Cardiac muscle cell (in vitro differentiated cells and primary cell): ENCODE measurements around the gene XKR8. TPM values are rescaled to one million over a fixed set of nuclear protein-coding genes. Genes with fewer than 3 reads are reported as not detected.
A peak's percentile ranks its signal among the peaks of the same experiment; 100 is the strongest.

Experiments used
- DNase-seq, 2 donors: peaks; one replicate each; pipeline versions ENCODE4 v3.0.0 to v3.0.0-alpha.2; 2010 to 2017; ENCODE audit warnings: low read depth in 1 of 2, low spot score in 1 of 2
- H3K27ac ChIP-seq: fragments of 200-600 bp; sonication (generic); 2 replicates; pipeline ENCODE4 v1.5.1; 2016
- H3K27me3 ChIP-seq: fragments of 200-600 bp; sonication (generic); 2 replicates; pipeline ENCODE4 v1.6.0; 2016; ENCODE audit warnings: control low read depth
- H3K36me3 ChIP-seq: fragments of 200-600 bp; sonication (generic); 2 replicates; pipeline ENCODE4 v1.5.1; 2016; ENCODE audit warnings: control low read depth
- H3K4me1 ChIP-seq: fragments of 200-600 bp; sonication (generic); 2 replicates; pipeline ENCODE4 v1.8.1; 2017; ENCODE audit warnings: low read depth, mild to moderate bottlenecking, mixed run types
- H3K4me3 ChIP-seq: fragments of 200-600 bp; sonication (generic); 2 replicates; pipeline ENCODE4 v1.5.1; 2016; ENCODE audit warnings: mild to moderate bottlenecking
- H3K9me3 ChIP-seq: fragments of 200-600 bp; sonication (generic); 2 replicates; pipeline ENCODE4 v1.5.1; 2017; ENCODE audit warnings: low read depth, mild to moderate bottlenecking, control low read depth
- CTCF ChIP-seq: IDR thresholded peaks from 2 replicates; pipeline ENCODE4 v1.5.1; 2012; ENCODE audit warnings: low read depth, mild to moderate bottlenecking, low read length
- polyA plus RNA-seq: library from polyadenylated mRNA; unstranded; fragments of >200 nt; fragmentation: Nextera tagmentation; extraction: Ambion mirVana; gene quantifications from 2 replicates; pipeline ENCODE4 v1.2.1, GENCODE V29; 2016
- total RNA-seq: library from RNA; depleted of rRNA; stranded (reverse); fragments of >200 nt; gene quantifications from 2 replicates; pipeline ENCODE4 v1.2.3, GENCODE V29; 2016

Gene XKR8
- 15.6 and 17.5 TPM in 2 replicates for total RNA-seq
- polyA plus RNA-seq, result 13.7 and 27.4 TPM in 2 replicates

- no peaks in the 10 kb centered on the region for H3K9me3 ChIP-seq
- peaks cover 5% of the 10 kb centered on the region for H3K4me1 ChIP-seq
- peak; percentile 79 to 87 for DNase-seq
- no peaks in the 10 kb centered on the region for H3K27me3 ChIP-seq
- H3K36me3 ChIP-seq, result no peaks in the 10 kb centered on the region
- H3K27ac ChIP-seq, result no peak within 1 kb of the TSS
- peak; percentile 47 for TF ChIP-seq CTCF
- H3K4me3 ChIP-seq, result peak within 1 kb of the TSS; percentile 48
These were observed at the start of gene XKR8 for GRCh38 chr1:27959792-27960603. Gene XKR8 (plus strand): TSS chr1:27959973. CDS start chr1:27960070, 97 bp downstream.

GRCh38 chr1:27912429-27912828, 47.3 kb upstream of the XKR8 start:
- H3K4me1 ChIP-seq, result no peaks in the 10 kb centered on the region
- no peak overlapping the region for H3K4me3 ChIP-seq
- no peaks in the 10 kb centered on the region for H3K9me3 ChIP-seq
- no peak for TF ChIP-seq CTCF
- peaks cover 24% of the 10 kb centered on the region for H3K36me3 ChIP-seq
- DNase-seq, result no peak
- peaks cover 5% of the 10 kb centered on the region for H3K27me3 ChIP-seq
- H3K27ac ChIP-seq, result no peak overlapping the region

GRCh38 chr1:27915082-27915575, 44.6 kb upstream of the XKR8 start:
- Histone ChIP-seq H3K4me3 (no peak overlapping the region), H3K27ac (no peak overlapping the region), H3K4me1 (no peaks in the 10 kb centered on the region), H3K27me3 (peaks cover 16% of the 10 kb centered on the region), H3K9me3 (no peaks in the 10 kb centered on the region), H3K36me3 (peaks cover 5% of the 10 kb centered on the region)
- no peak for TF ChIP-seq CTCF
- DNase-seq, result no peak

- peaks cover 13% of the 10 kb centered on the region for H3K27me3 ChIP-seq
- H3K4me3 ChIP-seq, result no peak overlapping the region
- DNase-seq, result no peak
- no peaks in the 10 kb centered on the region for H3K9me3 ChIP-seq
- H3K27ac ChIP-seq, result no peak overlapping the region
- H3K4me1 ChIP-seq, result no peaks in the 10 kb centered on the region
- no peak for TF ChIP-seq CTCF
- H3K36me3 ChIP-seq, result no peaks in the 10 kb centered on the region
These were observed 37.5 kb upstream of the XKR8 start for GRCh38 chr1:27922272-27922671.

GRCh38 chr1:27928216-27928954, 31.4 kb upstream of the XKR8 start:
- Histone ChIP-seq H3K27me3 (no peaks in the 10 kb centered on the region), H3K4me3 (no peak overlapping the region), H3K9me3 (no peaks in the 10 kb centered on the region), H3K36me3 (no peaks in the 10 kb centered on the region), H3K27ac (no peak overlapping the region), H3K4me1 (no peaks in the 10 kb centered on the region)
- no peak for DNase-seq
- no peak for TF ChIP-seq CTCF
